HG02798 (cell line): ENCODE measurements around the gene RBM15.

ENCODE experiments used
- ATAC-seq: cut with Tn5 transposase; IDR thresholded peaks from one replicate; pipeline ENCODE4 v1.9.1; 2021; ENCODE audit warnings: mild to moderate bottlenecking; ENCODE audit not compliant: unreplicated experiment, poor library complexity

Gene RBM15, protein sequence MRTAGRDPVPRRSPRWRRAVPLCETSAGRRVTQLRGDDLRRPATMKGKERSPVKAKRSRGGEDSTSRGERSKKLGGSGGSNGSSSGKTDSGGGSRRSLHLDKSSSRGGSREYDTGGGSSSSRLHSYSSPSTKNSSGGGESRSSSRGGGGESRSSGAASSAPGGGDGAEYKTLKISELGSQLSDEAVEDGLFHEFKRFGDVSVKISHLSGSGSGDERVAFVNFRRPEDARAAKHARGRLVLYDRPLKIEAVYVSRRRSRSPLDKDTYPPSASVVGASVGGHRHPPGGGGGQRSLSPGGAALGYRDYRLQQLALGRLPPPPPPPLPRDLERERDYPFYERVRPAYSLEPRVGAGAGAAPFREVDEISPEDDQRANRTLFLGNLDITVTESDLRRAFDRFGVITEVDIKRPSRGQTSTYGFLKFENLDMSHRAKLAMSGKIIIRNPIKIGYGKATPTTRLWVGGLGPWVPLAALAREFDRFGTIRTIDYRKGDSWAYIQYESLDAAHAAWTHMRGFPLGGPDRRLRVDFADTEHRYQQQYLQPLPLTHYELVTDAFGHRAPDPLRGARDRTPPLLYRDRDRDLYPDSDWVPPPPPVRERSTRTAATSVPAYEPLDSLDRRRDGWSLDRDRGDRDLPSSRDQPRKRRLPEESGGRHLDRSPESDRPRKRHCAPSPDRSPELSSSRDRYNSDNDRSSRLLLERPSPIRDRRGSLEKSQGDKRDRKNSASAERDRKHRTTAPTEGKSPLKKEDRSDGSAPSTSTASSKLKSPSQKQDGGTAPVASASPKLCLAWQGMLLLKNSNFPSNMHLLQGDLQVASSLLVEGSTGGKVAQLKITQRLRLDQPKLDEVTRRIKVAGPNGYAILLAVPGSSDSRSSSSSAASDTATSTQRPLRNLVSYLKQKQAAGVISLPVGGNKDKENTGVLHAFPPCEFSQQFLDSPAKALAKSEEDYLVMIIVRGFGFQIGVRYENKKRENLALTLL

DNA sequence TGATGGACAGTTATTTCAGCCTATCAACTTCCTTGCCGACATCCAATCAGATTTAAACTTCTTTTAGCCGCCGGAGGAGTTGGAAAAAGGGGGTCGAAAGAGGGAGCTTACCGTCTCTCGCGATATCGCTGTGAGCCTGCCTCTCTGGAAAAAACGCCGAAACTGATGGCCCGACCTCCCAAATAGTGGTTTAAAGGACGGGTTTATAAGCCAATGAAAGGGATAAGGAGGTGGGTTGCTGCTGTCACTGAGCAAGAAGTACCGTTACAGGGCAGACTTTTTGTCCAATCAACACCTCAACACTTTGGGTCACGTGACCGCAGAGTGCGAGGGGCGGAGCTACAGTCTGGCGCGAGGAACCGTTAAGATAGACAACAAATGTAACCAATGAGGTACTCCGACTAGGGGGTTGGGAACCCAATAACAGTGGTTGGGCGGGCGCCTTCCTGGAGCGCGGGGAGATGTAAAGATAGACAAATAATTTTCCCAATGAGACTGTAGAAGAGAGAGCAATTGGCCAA lies at the start of gene RBM15:
RBM15 (plus strand) TSS at position 492 of the 521 bp plus-strand sequence; CDS start at position 521, 29 bp downstream.
- ATAC-seq, result peak; percentile 73

GRCh38 chr1:110291241-110292030 lies 47.7 kb upstream of the RBM15 start:
- ATAC-seq, result no peak

DNA sequence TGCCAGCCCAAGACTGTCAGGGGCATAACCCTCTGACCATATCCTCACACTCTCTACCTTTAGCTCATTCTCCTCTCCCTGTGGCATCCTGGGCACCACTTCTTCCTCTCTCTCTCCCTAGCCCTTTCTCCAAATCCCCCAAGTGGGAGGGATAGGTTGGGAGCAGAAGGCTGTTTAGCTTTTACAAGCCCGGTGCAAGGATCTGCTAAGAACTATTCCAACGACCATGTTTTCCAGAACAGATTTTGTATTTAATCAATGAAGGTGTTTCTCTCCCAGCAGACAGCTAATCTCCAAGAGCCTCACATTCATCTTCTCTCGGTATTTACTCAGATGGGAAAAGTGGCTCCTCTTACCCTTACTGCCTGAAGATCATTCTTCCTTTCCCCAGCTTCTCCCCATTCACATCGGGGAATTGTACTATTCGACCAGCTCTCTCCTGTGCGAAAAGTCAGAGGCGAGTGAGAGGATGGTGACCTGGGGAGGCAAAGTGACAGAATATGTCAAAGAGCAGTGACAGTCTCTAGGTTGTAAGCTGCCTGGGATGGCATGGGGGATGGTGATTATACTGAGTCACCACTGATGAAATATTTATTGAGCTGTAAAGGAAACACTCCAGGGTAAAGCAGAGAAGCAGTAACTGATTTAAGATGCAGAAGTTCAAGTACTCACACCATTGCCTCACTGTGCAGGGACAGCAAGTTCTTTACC lies 47.0 kb upstream of the RBM15 start:
- no peak for ATAC-seq

GRCh38 chr1:110293601-110294104 lies 45.5 kb upstream of the RBM15 start:
- ATAC-seq, result no peak

DNA sequence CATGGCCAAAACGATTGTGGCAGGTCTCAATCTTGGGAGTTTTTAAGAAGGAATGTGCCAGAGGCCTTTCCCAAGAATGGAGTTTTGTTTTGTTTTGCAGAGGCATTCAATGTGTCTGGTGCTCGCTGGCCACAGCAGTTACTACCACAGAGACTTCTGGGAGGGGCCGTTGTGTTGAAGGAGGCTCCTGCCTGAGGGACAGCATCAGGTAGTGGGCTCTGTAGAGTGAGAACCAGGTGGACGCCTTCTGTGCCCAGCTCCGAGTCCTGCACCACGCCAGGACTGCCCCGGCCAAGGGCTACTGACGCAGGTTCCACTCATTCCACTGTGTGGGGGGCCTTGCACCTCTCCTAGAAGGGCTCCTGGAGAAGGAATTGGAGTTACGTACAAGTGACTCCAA lies 44.9 kb upstream of the RBM15 start:
- no peak for ATAC-seq

DNA sequence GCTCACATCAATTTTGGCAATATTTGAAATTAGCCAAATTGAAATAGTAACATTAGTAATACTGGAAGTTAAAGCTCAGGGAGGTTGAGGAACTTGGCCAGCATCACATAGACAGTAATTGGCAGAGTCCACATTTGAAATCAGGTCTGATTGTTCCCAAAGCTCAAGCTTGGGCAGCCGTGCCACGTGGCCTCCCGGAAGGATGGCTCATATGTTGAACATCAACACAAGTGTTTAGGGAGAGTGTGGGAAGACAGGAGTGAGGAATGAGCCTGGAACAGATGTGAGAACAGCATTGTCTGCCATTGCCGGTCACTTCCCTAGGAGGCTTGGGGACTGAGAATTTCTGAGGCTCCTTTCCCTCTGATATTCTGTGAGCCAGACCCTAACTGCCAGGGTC lies 40.2 kb upstream of the RBM15 start:
- ATAC-seq, result no peak

DNA sequence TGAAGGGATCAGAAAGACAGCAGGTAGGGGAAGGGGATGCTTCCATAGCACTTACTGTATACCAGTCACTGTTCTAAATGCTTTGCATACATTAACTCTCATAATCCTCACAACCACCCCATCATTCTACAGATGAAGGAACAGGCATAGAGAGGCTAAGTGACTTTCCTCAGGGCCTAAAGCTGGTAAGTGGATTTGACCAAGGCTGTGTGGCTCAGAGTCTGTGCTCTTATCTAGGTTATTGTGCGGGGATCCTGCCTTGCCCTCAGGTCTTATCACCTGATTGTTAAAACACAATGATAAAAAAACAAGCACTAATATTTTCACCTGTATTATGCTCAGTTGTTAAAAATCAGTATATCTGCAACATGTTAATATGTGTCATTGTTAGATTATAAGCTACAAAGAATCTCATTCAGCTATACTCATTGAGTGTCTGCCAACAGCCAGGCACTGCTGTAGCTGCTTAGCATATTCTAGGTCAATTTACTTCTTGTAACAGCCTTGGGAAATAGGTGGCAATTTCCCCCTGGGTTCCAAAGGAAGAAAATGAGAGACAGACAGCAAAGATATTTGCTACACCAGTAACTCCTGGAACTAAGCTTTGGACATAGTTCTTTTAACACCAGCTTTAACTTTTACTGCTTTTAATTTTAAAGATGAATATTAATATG lies 38.6 kb upstream of the RBM15 start:
- ATAC-seq, result no peak

- no peak for ATAC-seq
These were observed 36.3 kb upstream of the RBM15 start for GRCh38 chr1:110302836-110303235.

DNA sequence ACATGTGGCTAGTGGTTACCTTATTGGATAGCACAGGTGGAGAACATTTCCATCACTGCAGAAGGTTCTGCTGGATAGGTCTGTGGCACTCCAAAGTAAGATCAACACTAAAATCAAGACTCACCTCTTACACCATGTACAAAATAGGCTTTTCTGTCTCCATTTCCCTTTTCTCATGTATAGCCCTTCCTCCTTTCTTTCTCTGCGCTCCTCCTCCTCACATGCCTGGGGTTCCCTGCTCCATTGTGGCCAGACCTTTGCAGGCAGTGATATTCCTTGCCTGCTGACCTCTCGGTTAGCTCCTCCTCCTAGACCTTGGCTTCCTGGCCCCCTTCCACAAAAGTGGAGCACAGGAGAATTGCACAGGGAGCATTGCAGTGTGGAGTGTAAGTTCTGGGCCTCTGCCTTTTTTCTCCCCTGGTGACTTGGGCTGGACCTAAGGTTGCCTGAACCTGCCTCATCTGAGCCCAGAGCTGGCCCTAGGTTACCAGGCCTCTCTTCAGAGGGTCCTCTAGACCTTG lies 33.2 kb upstream of the RBM15 start:
- ATAC-seq, result no peak

GRCh38 chr1:110307239-110307974 lies 31.8 kb upstream of the RBM15 start:
- ATAC-seq, result no peak

DNA sequence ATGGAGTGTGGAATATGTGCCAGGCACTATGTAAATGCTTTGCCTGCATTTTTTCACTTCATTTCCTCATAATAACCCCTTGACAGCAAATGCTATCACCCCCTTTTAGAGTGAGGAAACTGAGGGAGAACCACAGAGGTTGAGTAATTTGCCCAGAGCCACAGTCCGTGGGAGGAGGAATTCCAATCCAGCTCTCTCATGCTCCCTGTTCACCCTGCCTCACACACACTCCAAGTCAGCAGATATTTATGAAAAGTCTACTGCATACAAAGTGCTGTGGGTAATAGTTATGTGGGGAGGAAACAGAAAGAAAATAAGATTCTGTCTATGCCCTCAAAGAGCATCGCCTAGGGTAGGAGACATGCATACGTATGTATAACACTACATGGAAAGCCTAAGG lies 30.9 kb upstream of the RBM15 start:
- no peak for ATAC-seq

- ATAC-seq, result no peak
These were observed 30.0 kb upstream of the RBM15 start for GRCh38 chr1:110309139-110309538.

GRCh38 chr1:110309767-110310166 lies 29.4 kb upstream of the RBM15 start:
- no peak for ATAC-seq

DNA sequence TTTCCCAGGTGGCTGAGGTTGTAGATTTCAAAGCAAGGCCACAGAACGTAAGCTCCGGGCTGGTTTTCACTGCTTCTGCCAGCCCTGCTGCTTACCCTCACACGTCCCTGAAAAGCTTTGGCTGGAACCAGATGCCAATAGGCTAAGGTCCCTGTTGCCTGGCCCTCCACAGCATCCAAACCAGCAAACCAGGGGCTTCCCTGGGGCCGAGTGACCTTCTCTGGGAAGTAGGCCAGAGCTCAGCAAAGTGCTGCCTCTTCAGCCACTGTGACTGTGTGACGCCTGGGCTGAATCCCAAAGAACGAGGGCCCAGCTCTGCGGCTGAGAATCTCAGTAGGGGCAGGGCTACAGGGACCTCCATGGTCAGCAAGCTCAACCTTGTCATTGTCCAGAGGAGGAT lies 28.9 kb upstream of the RBM15 start:
- ATAC-seq, result no peak

GRCh38 chr1:110312188-110313121 lies 26.7 kb upstream of the RBM15 start:
- peak; percentile 69 for ATAC-seq

DNA sequence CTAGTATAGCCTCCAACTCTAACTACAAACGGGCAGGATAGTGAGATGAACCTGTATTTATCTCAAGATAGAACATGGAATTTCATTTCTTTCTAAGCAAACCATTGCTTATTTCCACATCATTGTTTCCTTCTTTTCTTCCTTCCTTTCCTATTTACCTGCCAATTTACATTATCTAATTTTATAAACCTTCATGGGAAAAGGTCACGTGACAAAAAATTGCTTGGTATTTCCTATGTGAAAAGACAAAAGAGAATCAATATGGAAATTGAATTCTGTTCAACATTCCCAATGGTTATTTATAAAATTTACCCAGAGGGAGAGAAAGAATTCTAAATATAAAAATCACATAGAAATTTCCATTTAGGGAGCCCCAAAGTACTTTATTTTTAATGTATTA lies 22.4 kb upstream of the RBM15 start:
- no peak for ATAC-seq

GRCh38 chr1:110318046-110318445 lies 21.1 kb upstream of the RBM15 start:
- ATAC-seq, result no peak
